SJCRH30 (cell line): Measurements from ENCODE around the gene UGT1A6. TPM values are rescaled to one million over a fixed set of nuclear protein-coding genes. Genes with fewer than 3 reads are reported as not detected.
A peak's percentile ranks its signal among the peaks of the same experiment; 100 is the strongest.
"Not testable (repeated sequence)": the region's sequence is repeated elsewhere in the genome, so short reads cannot be mapped to it uniquely, and the experiment has no call there.

ENCODE experiments used
- DNase-seq, 2 experiments: peaks; one replicate each; pipeline ENCODE4 v3.0.0-alpha.2; 2015 to 2020
- H3K27ac ChIP-seq: fragments of 250-450 bp; sonication (Bioruptor Pico); 2 replicates; pipeline ENCODE4 v1.5.1; 2020; ENCODE audit warnings: mild to moderate bottlenecking, moderate library complexity
- H3K27me3 ChIP-seq: fragments of 250-450 bp; sonication (Bioruptor Pico); 2 replicates; pipeline ENCODE4 v1.5.1; 2020; ENCODE audit warnings: mild to moderate bottlenecking, moderate library complexity
- H3K36me3 ChIP-seq: fragments of 250-450 bp; sonication (Bioruptor Pico); 2 replicates; pipeline ENCODE4 v1.5.1; 2020; ENCODE audit warnings: mild to moderate bottlenecking, moderate library complexity
- H3K4me1 ChIP-seq: fragments of 250-450 bp; sonication (Bioruptor Pico); 2 replicates; pipeline ENCODE4 v1.5.1; 2020; ENCODE audit warnings: mild to moderate bottlenecking, moderate library complexity
- H3K4me3 ChIP-seq: fragments of 250-450 bp; sonication (Bioruptor Pico); 2 replicates; pipeline ENCODE4 v1.5.1; 2020; ENCODE audit warnings: mild to moderate bottlenecking, moderate library complexity
- H3K9me3 ChIP-seq: fragments of 250-450 bp; sonication (Bioruptor Pico); replicated peaks from 2 replicates; pipeline ENCODE4 v1.5.1; 2020; ENCODE audit warnings: mild to moderate bottlenecking, moderate library complexity
- total RNA-seq: library from RNA; depleted of rRNA; stranded (reverse); fragments of >200 nt; shearing (Covaris generic); gene quantifications from 2 replicates; pipeline ENCODE4 v1.2.3, GENCODE V29; 2014

Gene UGT1A6
- total RNA-seq, 1 experiment from 2014 or later, result not detected

- no peaks in the 10 kb centered on the region for H3K36me3 ChIP-seq
- no peaks in the 10 kb centered on the region; the same call in 1 of the 2 replicates for H3K9me3 ChIP-seq
- no peak for DNase-seq
- H3K27me3 ChIP-seq, result no peaks in the 10 kb centered on the region
- no peak overlapping the region for H3K27ac ChIP-seq
- no peaks in the 10 kb centered on the region for H3K4me1 ChIP-seq
- no peak overlapping the region for H3K4me3 ChIP-seq
Measured at GRCh38 chr2:233699424-233700027, 6.8 kb downstream of the UGT1A6 start.

GRCh38 chr2:233700028-233700635 is 7.4 kb downstream of the UGT1A6 start:
- no peaks in the 10 kb centered on the region; the same call in 1 of the 2 replicates for H3K9me3 ChIP-seq
- no peaks in the 10 kb centered on the region for H3K4me1 ChIP-seq
- H3K4me3 ChIP-seq, result no peak overlapping the region
- no peak overlapping the region for H3K27ac ChIP-seq
- H3K36me3 ChIP-seq, result no peaks in the 10 kb centered on the region
- H3K27me3 ChIP-seq, result no peaks in the 10 kb centered on the region
- no peak for DNase-seq

DNA sequence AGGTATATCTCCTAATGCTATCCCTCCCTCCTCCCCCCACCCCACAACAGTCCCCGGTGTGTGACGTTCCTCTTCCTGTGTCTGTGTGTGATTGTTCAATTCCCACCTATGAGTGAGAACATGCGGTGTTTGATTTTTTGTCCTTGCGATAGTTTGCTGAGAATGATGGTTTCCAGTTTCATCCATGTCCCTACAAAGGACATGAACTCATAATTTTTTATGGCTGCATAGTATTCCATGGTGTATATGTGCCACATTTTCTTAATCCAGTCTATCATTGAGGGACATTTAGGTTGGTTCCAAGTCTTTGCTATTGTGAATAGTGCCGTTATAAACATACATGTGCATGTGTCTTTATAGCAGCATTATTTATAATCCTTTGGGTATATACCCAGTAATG is 8.2 kb downstream of the UGT1A6 start:
- not testable (repeated sequence) for H3K27me3 ChIP-seq, H3K36me3 ChIP-seq, H3K4me3 ChIP-seq, H3K9me3 ChIP-seq, H3K27ac ChIP-seq, H3K4me1 ChIP-seq, DNase-seq

GRCh38 chr2:233702238-233702637 is 9.5 kb downstream of the UGT1A6 start:
- DNase-seq, result no peak
- H3K4me1 ChIP-seq, result no peaks in the 10 kb centered on the region
- no peak overlapping the region for H3K4me3 ChIP-seq
- H3K36me3 ChIP-seq, result no peaks in the 10 kb centered on the region
- H3K27ac ChIP-seq, result no peak overlapping the region
- H3K27me3 ChIP-seq, result no peaks in the 10 kb centered on the region
- H3K9me3 ChIP-seq, result no peaks in the 10 kb centered on the region

- Histone ChIP-seq H3K36me3 (no peaks in the 10 kb centered on the region), H3K9me3 (no peaks in the 10 kb centered on the region), H3K4me1 (no peaks in the 10 kb centered on the region), H3K27me3 (no peaks in the 10 kb centered on the region), H3K4me3 (no peak overlapping the region), H3K27ac (no peak overlapping the region)
- DNase-seq, result no peak
Measured at GRCh38 chr2:233705911-233706506, 13.3 kb downstream of the UGT1A6 start.

- no peaks in the 10 kb centered on the region for H3K27me3 ChIP-seq
- H3K36me3 ChIP-seq, result no peaks in the 10 kb centered on the region
- no peak for DNase-seq
- H3K27ac ChIP-seq, result no peak overlapping the region
- H3K9me3 ChIP-seq, result no peaks in the 10 kb centered on the region
- no peak overlapping the region for H3K4me3 ChIP-seq
- H3K4me1 ChIP-seq, result no peaks in the 10 kb centered on the region
Measured at GRCh38 chr2:233706720-233707119, 14.0 kb downstream of the UGT1A6 start.

DNA sequence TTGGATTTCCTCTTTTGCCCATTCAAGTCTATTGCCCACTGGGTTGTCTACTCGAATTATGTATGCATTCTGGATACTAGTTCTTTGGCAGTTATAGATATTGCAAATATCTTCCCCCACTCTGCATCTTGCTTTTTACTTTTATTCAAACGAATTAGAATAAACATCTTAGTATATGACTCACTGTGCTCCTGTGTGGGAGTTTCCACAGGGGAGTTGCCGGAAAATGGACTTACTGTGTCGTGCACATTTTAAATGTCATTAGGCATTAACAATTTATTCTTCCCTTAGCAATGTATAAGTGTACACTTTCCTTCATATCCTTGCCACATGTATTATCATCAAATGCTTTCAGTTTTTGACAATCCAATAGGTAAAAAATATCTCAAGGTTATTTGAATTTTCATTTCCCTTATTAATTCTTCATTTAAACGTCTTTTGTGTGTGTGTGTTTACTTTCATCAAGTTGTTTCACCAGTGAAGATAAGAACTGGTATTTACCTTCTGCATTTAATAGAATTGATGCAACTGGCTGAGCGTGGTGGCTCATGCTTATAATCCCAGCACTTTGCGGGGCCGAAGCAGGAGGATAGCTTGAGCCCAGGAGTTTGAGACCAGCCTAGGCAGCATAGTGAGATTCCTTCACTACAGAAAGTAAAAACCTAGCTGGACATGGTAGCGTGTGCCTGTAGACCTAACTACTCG is 15.4 kb downstream of the UGT1A6 start:
- H3K27ac ChIP-seq, result no peak overlapping the region
- no peak for DNase-seq
- no peaks in the 10 kb centered on the region for H3K4me1 ChIP-seq
- no peaks in the 10 kb centered on the region for H3K27me3 ChIP-seq
- no peaks in the 10 kb centered on the region for H3K36me3 ChIP-seq
- no peak overlapping the region for H3K4me3 ChIP-seq
- H3K9me3 ChIP-seq, result no peaks in the 10 kb centered on the region

DNA sequence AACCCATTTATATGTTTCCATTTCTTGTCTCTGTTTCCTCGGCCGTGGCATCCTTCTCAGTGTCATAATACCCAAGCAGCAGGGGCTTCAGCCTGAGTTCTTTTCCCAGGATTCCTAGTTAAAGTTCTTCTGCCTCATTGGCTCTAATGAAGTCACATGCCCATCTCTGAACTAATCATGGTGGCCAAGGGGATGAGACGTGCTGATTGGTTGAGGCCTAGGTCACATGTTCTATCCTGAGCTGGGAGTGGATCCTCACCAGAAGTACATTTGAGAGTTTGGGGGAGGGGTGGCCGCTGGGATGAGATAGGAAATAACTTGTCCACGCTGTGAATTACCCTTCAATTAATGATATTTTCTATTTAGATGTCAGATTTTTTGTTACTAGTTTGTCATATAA is 16.3 kb downstream of the UGT1A6 start:
- peak; percentile 15 to 45 for DNase-seq
- Histone ChIP-seq H3K27ac (no peak overlapping the region), H3K27me3 (no peaks in the 10 kb centered on the region), H3K4me3 (no peak overlapping the region), H3K4me1 (no peaks in the 10 kb centered on the region), H3K36me3 (no peaks in the 10 kb centered on the region), H3K9me3 (no peaks in the 10 kb centered on the region)

GRCh38 chr2:233711312-233712008 is 18.8 kb downstream of the UGT1A6 start:
- H3K4me3 ChIP-seq, result no peak overlapping the region
- peak; percentile 83 to 89 for DNase-seq

DNA sequence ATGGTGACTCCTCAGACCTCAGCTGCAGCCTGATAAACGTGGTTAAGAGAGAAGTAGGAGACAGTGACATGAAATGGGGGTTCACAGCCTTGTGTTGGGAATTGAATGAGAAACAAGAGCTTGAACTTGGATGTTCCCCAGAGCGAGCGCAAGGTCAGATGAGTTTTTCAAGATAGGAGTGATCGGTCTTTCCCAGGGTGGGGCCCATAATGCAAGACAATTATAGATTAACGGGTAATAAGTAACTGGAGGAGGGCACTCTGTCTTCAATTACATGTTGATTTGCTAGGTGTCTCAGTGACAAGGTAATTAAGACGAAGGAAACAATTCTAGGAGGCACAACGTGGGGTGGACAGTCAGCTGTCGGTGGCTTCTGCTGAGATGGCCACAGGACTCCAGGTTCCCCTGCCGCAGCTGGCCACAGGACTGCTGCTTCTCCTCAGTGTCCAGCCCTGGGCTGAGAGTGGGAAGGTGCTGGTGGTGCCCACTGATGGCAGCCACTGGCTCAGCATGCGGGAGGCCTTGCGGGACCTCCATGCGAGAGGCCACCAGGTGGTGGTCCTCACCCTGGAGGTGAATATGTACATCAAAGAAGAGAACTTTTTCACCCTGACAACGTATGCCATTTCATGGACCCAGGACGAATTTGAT is 20.0 kb downstream of the UGT1A6 start, which contains the start of gene UGT1A5:
Gene UGT1A5, plus strand, starts transcription at position 297 of the 651 bp plus-strand sequence. Its CDS starts 85 bp downstream, at position 382.
- Histone ChIP-seq H3K4me3 (no peak within 1 kb of the TSS), H3K36me3 (no peaks in the 10 kb centered on the region), H3K27ac (no peak within 1 kb of the TSS), H3K4me1 (no peaks in the 10 kb centered on the region), H3K9me3 (no peaks in the 10 kb centered on the region), H3K27me3 (no peaks in the 10 kb centered on the region)
- no peak for DNase-seq

More at GRCh38 chr2:233711312-233712008, 18.8 kb downstream of the UGT1A6 start:
- H3K4me1 ChIP-seq, result no peaks in the 10 kb centered on the region
- H3K27me3 ChIP-seq, result no peaks in the 10 kb centered on the region
- H3K9me3 ChIP-seq, result no peaks in the 10 kb centered on the region
- H3K27ac ChIP-seq, result no peak overlapping the region
- H3K36me3 ChIP-seq, result no peaks in the 10 kb centered on the region

- H3K4me3 ChIP-seq, result no peak overlapping the region
- no peaks in the 10 kb centered on the region for H3K36me3 ChIP-seq
- no peak for DNase-seq
- H3K4me1 ChIP-seq, result no peaks in the 10 kb centered on the region
- no peaks in the 10 kb centered on the region for H3K9me3 ChIP-seq
- H3K27ac ChIP-seq, result no peak overlapping the region
- no peaks in the 10 kb centered on the region for H3K27me3 ChIP-seq
Measured at GRCh38 chr2:233713262-233713615, 20.5 kb downstream of the UGT1A6 start.

GRCh38 chr2:233714121-233714520 is 21.4 kb downstream of the UGT1A6 start:
- Histone ChIP-seq H3K27me3 (no peaks in the 10 kb centered on the region), H3K4me1 (no peaks in the 10 kb centered on the region), H3K36me3 (no peaks in the 10 kb centered on the region), H3K4me3 (no peak overlapping the region), H3K27ac (no peak overlapping the region), H3K9me3 (no peaks in the 10 kb centered on the region)
- no peak for DNase-seq

DNA sequence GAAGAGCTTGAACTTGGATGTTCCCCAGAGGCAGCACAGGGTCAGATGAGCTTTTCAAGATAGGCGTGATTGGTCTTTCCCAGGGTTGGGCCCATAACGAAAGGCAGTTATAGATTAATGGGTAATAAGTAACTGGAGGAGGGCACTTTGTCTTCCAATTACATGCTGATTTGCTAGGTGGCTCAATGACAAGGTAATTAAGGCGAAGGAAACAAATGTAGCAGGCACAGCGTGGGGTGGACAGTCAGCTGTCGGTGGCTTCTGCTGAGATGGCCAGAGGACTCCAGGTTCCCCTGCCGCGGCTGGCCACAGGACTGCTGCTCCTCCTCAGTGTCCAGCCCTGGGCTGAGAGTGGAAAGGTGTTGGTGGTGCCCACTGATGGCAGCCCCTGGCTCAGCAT is 25.9 kb downstream of the UGT1A6 start, which contains the start of gene UGT1A4:
Gene UGT1A4, plus strand, starts transcription at position 185 of the 400 bp plus-strand sequence. Its CDS starts 85 bp downstream, at position 270.
- DNase-seq, result no peak
- Histone ChIP-seq H3K27me3 (peaks cover 8% of the 10 kb centered on the region; the same call in 1 of the 2 replicates), H3K4me3 (no peak within 1 kb of the TSS), H3K36me3 (no peaks in the 10 kb centered on the region), H3K27ac (no peak within 1 kb of the TSS), H3K9me3 (no peaks in the 10 kb centered on the region), H3K4me1 (no peaks in the 10 kb centered on the region)

GRCh38 chr2:233728723-233729301 is 36.1 kb downstream of the UGT1A6 start, which contains the start of gene UGT1A3:
Gene UGT1A3 (plus strand): TSS chr2:233729042. CDS start chr2:233729127, 85 bp downstream.
- Histone ChIP-seq H3K9me3 (peaks cover 6% of the 10 kb centered on the region; the same call in 1 of the 2 replicates), H3K4me1 (no peaks in the 10 kb centered on the region), H3K4me3 (no peak within 1 kb of the TSS), H3K36me3 (no peaks in the 10 kb centered on the region), H3K27me3 (no peaks in the 10 kb centered on the region), H3K27ac (no peak within 1 kb of the TSS)
- no peak for DNase-seq
